CD8-positive, alpha-beta memory T cell (primary cell): Measurements from ENCODE around the gene TNFSF13B. TPM values are rescaled to one million over a fixed set of nuclear protein-coding genes. Genes with fewer than 3 reads are reported as not detected.
A peak's percentile ranks its signal among the peaks of the same experiment; 100 is the strongest.

Experiments used
- CTCF ChIA-PET: fragments of 350-600 bp; sonication (Branson Sonifier 250); formaldehyde crosslinking; loops from one replicate; lab custom pipeline; 2021; ENCODE audit warnings: antibody characterized with exemption; lab: Charles Lee
- POLR2A ChIA-PET: fragments of 350-600 bp; sonication (Branson Sonifier 250); formaldehyde crosslinking; loops from one replicate; lab custom pipeline; 2021; ENCODE audit warnings: antibody characterized with exemption; lab: Charles Lee
- DNase-seq, 5 donors: peaks; one replicate each; pipeline versions ENCODE4 v3.0.0 to v3.0.0-alpha.2; 2020 to 2022; ENCODE audit warnings: mixed read lengths in 1 of 5
- H3K27ac ChIP-seq: one replicate; pipeline ENCODE4 v1.7.0; 2013; ENCODE audit warnings: low read depth, mild to moderate bottlenecking, low read length, moderate library complexity
- H3K27me3 ChIP-seq: 2 replicates; pipeline ENCODE4 v1.7.0; 2013; ENCODE audit warnings: low read length, mild to moderate bottlenecking; ENCODE audit not compliant: insufficient read depth, poor library complexity, severe bottlenecking
- H3K36me3 ChIP-seq: 2 replicates; pipeline ENCODE4 v1.7.0; 2013; ENCODE audit warnings: mild to moderate bottlenecking, low read length, moderate library complexity; ENCODE audit not compliant: insufficient read depth
- H3K4me1 ChIP-seq: 2 replicates; pipeline ENCODE4 v1.7.0; 2013; ENCODE audit warnings: mild to moderate bottlenecking, low read length, moderate library complexity; ENCODE audit not compliant: insufficient read depth
- H3K4me3 ChIP-seq: 2 replicates; pipeline ENCODE4 v1.7.0; 2013; ENCODE audit warnings: mild to moderate bottlenecking, low read length
- H3K9me3 ChIP-seq: 2 replicates; pipeline ENCODE4 v1.7.0; 2013; ENCODE audit warnings: mild to moderate bottlenecking, low read length
- H3K27ac Mint-ChIP-seq, 8 donors: one replicate each; pipeline ENCODE4 v1.8.0; 2020 to 2021; ENCODE audit warnings: mixed read lengths in 8 of 8, mild to moderate bottlenecking in 6 of 8, inconsistent platforms in 3 of 8, moderate library complexity in 3 of 8
- H3K27me3 Mint-ChIP-seq, 2 donors: one replicate each; pipeline ENCODE4 v1.8.0; 2020 to 2021; ENCODE audit warnings: mixed read lengths in 2 of 2, mild to moderate bottlenecking in 1 of 2, moderate library complexity in 1 of 2
- H3K36me3 Mint-ChIP-seq, 3 donors: one replicate each; pipeline ENCODE4 v1.8.0; 2020 to 2021; ENCODE audit warnings: mixed read lengths in 3 of 3, inconsistent platforms in 1 of 3, mild to moderate bottlenecking in 1 of 3
- H3K4me1 Mint-ChIP-seq, 3 donors: one replicate each; pipeline ENCODE4 v1.8.0; 2020 to 2021; ENCODE audit warnings: mixed read lengths in 3 of 3, inconsistent platforms in 1 of 3, mild to moderate bottlenecking in 1 of 3
- H3K4me3 Mint-ChIP-seq, 7 donors: one replicate each; pipeline ENCODE4 v1.8.0; 2020 to 2021; ENCODE audit warnings: mixed read lengths in 7 of 7, mild to moderate bottlenecking in 6 of 7, moderate library complexity in 4 of 7, inconsistent platforms in 2 of 7
- H3K9me3 Mint-ChIP-seq, 5 donors: one replicate each; pipeline ENCODE4 v1.8.0; 2020 to 2022; ENCODE audit warnings: mixed read lengths in 5 of 5, mild to moderate bottlenecking in 3 of 5, moderate library complexity in 2 of 5, inconsistent platforms in 1 of 5
- polyA plus RNA-seq: library from polyadenylated mRNA; unstranded; fragments of 300-500 nt; fragmentation: Illumina TruSeq; gene quantifications from one replicate; pipeline ENCODE4 v1.2.3, GENCODE V29; 2021
- total RNA-seq, 2 experiments: library from RNA; stranded (reverse); gene quantifications; one replicate each; pipeline ENCODE4 v1.2.3, GENCODE V29; 2021

TNFSF13B gene
- total RNA-seq (1 to 10 TPM; 1.2 to 1.3 TPM), polyA plus RNA-seq (10.7 TPM)

GRCh38 chr13:108269601-108270328, at the start of gene TNFSF13B:
TSS of gene TNFSF13B (plus strand) at chr13:108269718. CDS start at chr13:108269896, 178 bp downstream.
- Histone ChIP-seq H3K27me3 (no peaks in the 10 kb centered on the region), H3K9me3 (no peaks in the 10 kb centered on the region), H3K4me3 (peak within 1 kb of the TSS; percentile 61), H3K4me1 (peaks cover 9% of the 10 kb centered on the region), H3K36me3 (no peaks in the 10 kb centered on the region), H3K27ac (peak within 1 kb of the TSS; percentile 1)
- Mint-ChIP-seq H3K36me3 (peaks cover under 1 to 3% (median 2%) of the 10 kb centered on the region in 3 donors), H3K4me3 (peak within 1 kb of the TSS; percentile 87 to 93 (median 87)), H3K4me1 (peaks cover 34 to 59% (median 44%) of the 10 kb centered on the region in 3 donors), H3K9me3 (no peaks in the 10 kb centered on the region), H3K27ac (peak within 1 kb of the TSS; percentile 80 to 96 (median 91)), H3K27me3 (no peaks in the 10 kb centered on the region)
- ChIA-PET CTCF (interaction anchor here (1.0 to 1.4 kb wide), 2 partner anchors 50 to 238 kb away, joined by 3 read pairs; no protein-coding TSS in a partner anchor), POLR2A (no interaction called here)
- peak; percentile 12 to 48 (median 18) for DNase-seq

- Histone ChIP-seq H3K27ac (no peak overlapping the region), H3K27me3 (no peaks in the 10 kb centered on the region), H3K9me3 (no peaks in the 10 kb centered on the region), H3K36me3 (no peaks in the 10 kb centered on the region), H3K4me3 (no peak overlapping the region), H3K4me1 (peaks cover 52% of the 10 kb centered on the region)
- Mint-ChIP-seq H3K27me3 (peaks cover 0 to 6% of the 10 kb centered on the region in 2 donors), H3K27ac (peak overlapping the region; percentile 29 to 100 (median 92)), H3K4me3 (peak overlapping the region; percentile 91 to 100 (median 95)), H3K9me3 (no peaks in the 10 kb centered on the region), H3K4me1 (peaks cover 62 to 88% (median 75%) of the 10 kb centered on the region in 3 donors), H3K36me3 (peaks cover 0 to 11% (median 0%) of the 10 kb centered on the region in 3 donors)
- ChIA-PET POLR2A (no interaction called here), CTCF (interaction anchor here (0.7 to 1.0 kb wide), 2 partner anchors 44 to 50 kb away, joined by 3 read pairs; no protein-coding TSS in a partner anchor)
- DNase-seq, result no peak
Observed at GRCh38 chr13:108220041-108220440, 49.5 kb upstream of the TNFSF13B start.

GRCh38 chr13:108223687-108224503, 45.6 kb upstream of the TNFSF13B start:
- POLR2A ChIA-PET, result no interaction called here
- no peak overlapping the region for H3K27ac ChIP-seq
- H3K4me1 Mint-ChIP-seq, result peaks cover 69 to 94% (median 85%) of the 10 kb centered on the region in 3 donors

GRCh38 chr13:108225440-108225839, 44.1 kb upstream of the TNFSF13B start:
- no peaks in the 10 kb centered on the region for H3K9me3 Mint-ChIP-seq
- H3K27ac ChIP-seq, result no peak overlapping the region
- H3K4me3 Mint-ChIP-seq, result peak overlapping the region in 5 of 7 donors; percentile 3 to 56 (median 30)
- H3K9me3 ChIP-seq, result no peaks in the 10 kb centered on the region
- H3K27me3 Mint-ChIP-seq, result no peaks in the 10 kb centered on the region
- POLR2A ChIA-PET, result no interaction called here
- CTCF ChIA-PET, result no interaction called here
- peaks cover 66 to 91% (median 84%) of the 10 kb centered on the region in 3 donors for H3K4me1 Mint-ChIP-seq
- peaks cover 35% of the 10 kb centered on the region for H3K4me1 ChIP-seq
- peak in 2 of 5 donors; percentile 25 to 31 for DNase-seq
- no peaks in the 10 kb centered on the region for H3K27me3 ChIP-seq
- H3K27ac Mint-ChIP-seq, result peak overlapping the region; percentile 8 to 64 (median 32)
- no peak overlapping the region for H3K4me3 ChIP-seq
- H3K36me3 Mint-ChIP-seq, result peaks cover 0 to 16% (median 6%) of the 10 kb centered on the region in 3 donors
- no peaks in the 10 kb centered on the region for H3K36me3 ChIP-seq

More at GRCh38 chr13:108223687-108224503, 45.6 kb upstream of the TNFSF13B start:
- Histone ChIP-seq H3K9me3 (no peaks in the 10 kb centered on the region), H3K4me3 (no peak overlapping the region), H3K36me3 (no peaks in the 10 kb centered on the region), H3K27me3 (no peaks in the 10 kb centered on the region), H3K4me1 (peaks cover 49% of the 10 kb centered on the region)
- no peaks in the 10 kb centered on the region for H3K27me3 Mint-ChIP-seq
- H3K36me3 Mint-ChIP-seq, result peaks cover 0 to 5% (median 0%) of the 10 kb centered on the region in 3 donors
- H3K27ac Mint-ChIP-seq, result peak overlapping the region in 5 of 8 donors; percentile 6 to 63 (median 36)
- no peak overlapping the region for H3K4me3 Mint-ChIP-seq
- no peak for DNase-seq
- CTCF ChIA-PET, result interaction anchor here (1.3 to 1.4 kb wide), 2 partner anchors 14 to 674 kb away, joined by 3 read pairs; no protein-coding TSS in a partner anchor
- no peaks in the 10 kb centered on the region for H3K9me3 Mint-ChIP-seq

GRCh38 chr13:108226184-108226583, 43.3 kb upstream of the TNFSF13B start:
- Histone ChIP-seq H3K4me3 (no peak overlapping the region), H3K36me3 (no peaks in the 10 kb centered on the region), H3K27me3 (no peaks in the 10 kb centered on the region), H3K9me3 (no peaks in the 10 kb centered on the region), H3K4me1 (peaks cover 27% of the 10 kb centered on the region), H3K27ac (no peak overlapping the region)
- ChIA-PET CTCF (interaction anchor here (0.8 kb wide), 1 partner anchor 96 kb away, joined by 3 read pairs; no protein-coding TSS in a partner anchor), POLR2A (no interaction called here)
- H3K9me3 Mint-ChIP-seq, result no peaks in the 10 kb centered on the region
- no peaks in the 10 kb centered on the region for H3K27me3 Mint-ChIP-seq
- peak overlapping the region in 4 of 7 donors; percentile 28 to 56 (median 30) for H3K4me3 Mint-ChIP-seq
- H3K27ac Mint-ChIP-seq, result peak overlapping the region in 5 of 8 donors; percentile 0 to 64 (median 11)
- no peak for DNase-seq
- peaks cover 0 to 19% (median 6%) of the 10 kb centered on the region in 3 donors for H3K36me3 Mint-ChIP-seq
- H3K4me1 Mint-ChIP-seq, result peaks cover 59 to 84% (median 81%) of the 10 kb centered on the region in 3 donors

- Mint-ChIP-seq H3K9me3 (no peaks in the 10 kb centered on the region), H3K36me3 (peaks cover 0 to 19% (median 6%) of the 10 kb centered on the region in 3 donors), H3K4me3 (no peak overlapping the region), H3K27me3 (no peaks in the 10 kb centered on the region), H3K27ac (peak overlapping the region in 1 of 8 donors; percentile 7), H3K4me1 (peaks cover 56 to 72% (median 71%) of the 10 kb centered on the region in 3 donors)
- Histone ChIP-seq H3K27ac (no peak overlapping the region), H3K4me1 (peaks cover 27% of the 10 kb centered on the region), H3K9me3 (no peaks in the 10 kb centered on the region), H3K4me3 (no peak overlapping the region), H3K27me3 (no peaks in the 10 kb centered on the region), H3K36me3 (no peaks in the 10 kb centered on the region)
- peak in 2 of 5 donors; percentile 26 to 38 for DNase-seq
- ChIA-PET POLR2A (no interaction called here), CTCF (no interaction called here)
Observed at GRCh38 chr13:108227651-108228272, 41.8 kb upstream of the TNFSF13B start.

GRCh38 chr13:108230377-108230776, 39.1 kb upstream of the TNFSF13B start:
- ChIA-PET POLR2A (no interaction called here), CTCF (no interaction called here)
- DNase-seq, result no peak
- H3K36me3 ChIP-seq, result no peaks in the 10 kb centered on the region
- Mint-ChIP-seq H3K36me3 (peaks cover 0 to 23% (median 6%) of the 10 kb centered on the region in 3 donors), H3K4me3 (no peak overlapping the region), H3K27ac (no peak overlapping the region), H3K4me1 (peaks cover 37 to 56% (median 46%) of the 10 kb centered on the region in 3 donors), H3K27me3 (no peaks in the 10 kb centered on the region), H3K9me3 (no peaks in the 10 kb centered on the region)
- H3K27ac ChIP-seq, result no peak overlapping the region
- H3K9me3 ChIP-seq, result no peaks in the 10 kb centered on the region
- no peaks in the 10 kb centered on the region for H3K27me3 ChIP-seq
- peaks cover 17% of the 10 kb centered on the region for H3K4me1 ChIP-seq
- no peak overlapping the region for H3K4me3 ChIP-seq
